H1 (cell line): ENCODE data around the gene TACC2. TPM values are rescaled to one million over a fixed set of nuclear protein-coding genes. Genes with fewer than 3 reads are reported as not detected.

Experiments
- ASH2L ChIP-seq: fragments of 200-600, 300-600 bp; sonication (generic); IDR thresholded peaks from one replicate; pipeline ENCODE4 v1.7.1; 2017; ENCODE audit warnings: low read length
- ATF2 ChIP-seq: IDR thresholded peaks from 2 replicates; pipeline ENCODE4 v1.6.1; 2012; ENCODE audit warnings: low read length, inconsistent platforms
- CBX8 ChIP-seq: fragments of 300-800, 300-1000 bp; sonication (generic); IDR thresholded peaks from 2 replicates; pipeline ENCODE4 v1.7.1; 2016; ENCODE audit warnings: low read depth, low read length, borderline replicate concordance
- CHD2 ChIP-seq: IDR thresholded peaks from 2 replicates; pipeline ENCODE4 v1.6.1; 2012; ENCODE audit warnings: low read length, improper control_type of control experiment
- CHD7 ChIP-seq: fragments of 300-600 bp; sonication (generic); IDR thresholded peaks from 2 replicates; pipeline ENCODE4 v1.7.1; 2012; ENCODE audit warnings: low read length, moderate library complexity, mild to moderate bottlenecking, inconsistent platforms; ENCODE audit not compliant: insufficient replicate concordance
- GTF2F1 ChIP-seq: IDR thresholded peaks from 2 replicates; pipeline ENCODE4 v1.6.1; 2012; ENCODE audit warnings: low read depth, low read length, improper control_type of control experiment, borderline replicate concordance
- PHF8 ChIP-seq: fragments of 200-600 bp; sonication (generic); conservative IDR thresholded peaks from 2 replicates; pipeline ENCODE4 v1.7.1; 2012; ENCODE audit warnings: low read depth, mild to moderate bottlenecking, inconsistent platforms, low read length, moderate library complexity
- POU5F1 ChIP-seq: IDR thresholded peaks from 2 replicates; pipeline ENCODE4 v1.6.1; 2011; ENCODE audit warnings: low read depth, mild to moderate bottlenecking, low read length, moderate library complexity
- RFX5 ChIP-seq: IDR thresholded peaks from 2 replicates; pipeline ENCODE4 v1.6.1; 2011; ENCODE audit warnings: low read depth, low read length, improper control_type of control experiment, borderline replicate concordance
- SP2 ChIP-seq: IDR thresholded peaks from 2 replicates; pipeline ENCODE4 v1.6.1; 2012; ENCODE audit warnings: mild to moderate bottlenecking, low read length, inconsistent platforms
- TAF7 ChIP-seq: optimal IDR thresholded peaks from 2 replicates; pipeline ENCODE3; 2011; ENCODE audit warnings: low read depth, mild to moderate bottlenecking, inconsistent platforms, low read length, moderate library complexity, borderline replicate concordance
- polyA plus RNA-seq, 7 experiments: library from polyadenylated mRNA; depleted of rRNA in 3 of 7; stranded (reverse) in 5 of 7; unstranded in 2 of 7; fragments of >200 nt in 5 of 7; fragments of 200-250 nt in 2 of 7; gene quantifications; 1 replicate in 5 of 7; 2 replicates in 1 of 7; 4 replicates in 1 of 7; pipeline versions ENCODE4 v1.2.1 to v1.2.3, GENCODE V29; 2011 to 2013; ENCODE audit warnings: missing spikeins in 2 of 7, mixed read lengths in 2 of 7
- total RNA-seq: library from RNA; stranded (reverse); fragmentation: NEBNext Ultra II Directional; extraction: Animal tissue kit (Norgen Biotek cat#: 25700); gene quantifications from 2 replicates; pipeline ENCODE4 v1.2.1, GENCODE V29; 2021

The TACC2 gene
- total and polyA plus RNA-seq, 2 of the 8 experiments (the other 6 are each of a cell fraction or from before 2014, with no cell fraction given) = 21.2 to 46.6 TPM

- TF ChIP-seq CHD7 (no peak), PHF8 (no peak), RFX5 (no peak), ATF2 (no peak), TAF7 (no peak), CHD2 (no peak), SP2 (no peak), ASH2L (no peak), POU5F1 (no peak), CBX8 (no peak), GTF2F1 (no peak)
Measured at GRCh38 chr10:122117475-122117874, 128.5 kb downstream of the TACC2 start (continued).
